ENCODE measurements around the gene MYO7A. TPM values are rescaled to one million over a fixed set of nuclear protein-coding genes. Genes with fewer than 3 reads are reported as not detected.

Gene MYO7A
- total and polyA plus RNA-seq, 2 experiments from 2014 or later: 1.8 to 5.4 TPM

- H3K27me3 Mint-ChIP-seq (ENCODE audit: insufficient read depth, low read depth, poor library complexity): peaks cover 7% of the 10 kb centered on the region
- H3K36me3 Mint-ChIP-seq (ENCODE audit: low read depth): no peaks in the 10 kb centered on the region
- H3K27ac ChIP-seq (ENCODE audit: low read depth): no peak overlapping the region
- H3K27ac Mint-ChIP-seq: no peak overlapping the region
- H3K4me3 ChIP-seq: no peak overlapping the region
- H3K4me1 Mint-ChIP-seq: peaks cover 6% of the 10 kb centered on the region; the same call in 1 of the 3 replicates
- TF ChIP-seq REST (IDR thresholded peaks at IDR 0.05; ENCODE audit: unreplicated experiment) (no peak), JUNB (IDR thresholded peaks at IDR 0.05; ENCODE audit: unreplicated experiment) (no peak), POLR2AphosphoS5 (IDR thresholded peaks at IDR 0.05; ENCODE audit: low read depth) (no peak), STAT1 (IDR thresholded peaks at IDR 0.05; ENCODE audit: unreplicated experiment) (no peak), CREB1 (CRISPR knock-in tag; IDR thresholded peaks at IDR 0.05; ENCODE audit: low read depth) (no peak), CTCF (conservative IDR thresholded peaks at IDR 0.05; ENCODE audit: low read depth in 2 of 2) (no peak), ZNF331 (CRISPR knock-in tag; IDR thresholded peaks at IDR 0.05; ENCODE audit: low read depth) (no peak), ZNF114 (CRISPR knock-in tag; IDR thresholded peaks at IDR 0.05) (no peak)
- no peaks in the 10 kb centered on the region for H3K9me2 ChIP-seq (ENCODE audit: insufficient read depth)
- H3F3A ChIP-seq (replicated peaks; ENCODE audit: low read depth): no peaks in the 10 kb centered on the region
- no peaks in the 10 kb centered on the region; the same call in 2 of the 3 replicates for H3K9me3 Mint-ChIP-seq
- no peak overlapping the region for H2AFZ ChIP-seq
- peaks cover 12% of the 10 kb centered on the region; the same call in 1 of the 2 replicates for H3K79me2 ChIP-seq (replicated peaks; ENCODE audit: insufficient read depth)
- H3K36me3 ChIP-seq (ENCODE audit: insufficient read depth): no peaks in the 10 kb centered on the region
- H3K4me1 ChIP-seq (ENCODE audit: insufficient read depth): no peaks in the 10 kb centered on the region
- DNase-seq (ENCODE audit: low spot score) (no peak), ATAC-seq (no peak)
- H3K4me3 Mint-ChIP-seq: no peak overlapping the region
- H4K20me1 ChIP-seq (replicated peaks; ENCODE audit: insufficient read depth): no peaks in the 10 kb centered on the region
- H3K4me2 ChIP-seq: no peak overlapping the region
- no peaks in the 10 kb centered on the region for H3K27me3 ChIP-seq (ENCODE audit: insufficient read depth)
Observed at GRCh38 chr11:77083566-77084245, 44.3 kb upstream of the MYO7A start.

- peaks cover 7% of the 10 kb centered on the region for H3K27me3 Mint-ChIP-seq (ENCODE audit: insufficient read depth, low read depth, poor library complexity)
- Histone ChIP-seq H3K27ac (ENCODE audit: low read depth) (no peak overlapping the region), H3F3A (replicated peaks; ENCODE audit: low read depth) (no peaks in the 10 kb centered on the region), H3K36me3 (ENCODE audit: insufficient read depth) (no peaks in the 10 kb centered on the region), H3K27me3 (ENCODE audit: insufficient read depth) (no peaks in the 10 kb centered on the region), H3K9me2 (ENCODE audit: insufficient read depth) (no peaks in the 10 kb centered on the region), H3K79me2 (replicated peaks; ENCODE audit: insufficient read depth) (peaks cover 4% of the 10 kb centered on the region; the same call in 1 of the 2 replicates), H3K4me1 (ENCODE audit: insufficient read depth) (no peaks in the 10 kb centered on the region), H3K4me3 (no peak overlapping the region), H4K20me1 (replicated peaks; ENCODE audit: insufficient read depth) (no peaks in the 10 kb centered on the region), H3K4me2 (no peak overlapping the region), H2AFZ (no peak overlapping the region)
- peaks cover 6% of the 10 kb centered on the region; the same call in 1 of the 3 replicates for H3K4me1 Mint-ChIP-seq
- H3K4me3 Mint-ChIP-seq: no peak overlapping the region
- ATAC-seq: no peak
- no peak overlapping the region; the same call in 1 of the 2 replicates for H3K27ac Mint-ChIP-seq
- H3K9me3 Mint-ChIP-seq: no peaks in the 10 kb centered on the region
- H3K36me3 Mint-ChIP-seq (ENCODE audit: low read depth): no peaks in the 10 kb centered on the region
- DNase-seq (ENCODE audit: low spot score): no peak
- no peak for TF ChIP-seq ETS1 (IDR thresholded peaks at IDR 0.05)
- TF ChIP-seq ZNF331 (CRISPR knock-in tag; IDR thresholded peaks at IDR 0.05; ENCODE audit: low read depth): no peak
- TF ChIP-seq EZH2 (IDR thresholded peaks at IDR 0.05; ENCODE audit: low read depth, unreplicated experiment): no peak
- no peak for TF ChIP-seq CREB1 (CRISPR knock-in tag; IDR thresholded peaks at IDR 0.05; ENCODE audit: low read depth)
Observed at GRCh38 chr11:77084581-77085191, 43.4 kb upstream of the MYO7A start.
